A549 treated with ZK216348 at 1 μM for 4 hours (cell line): ENCODE results near the gene PP2D1. TPM values are rescaled to one million over a fixed set of nuclear protein-coding genes. Genes with fewer than 3 reads are reported as not detected.

ENCODE experiments used
- total RNA-seq: library from RNA; stranded (reverse); fragments of 200-300 nt; extraction: Qiagen RNA extraction; gene quantifications from 5 replicates; pipeline ENCODE4 v1.2.3, GENCODE V29; 2022; ENCODE audit warnings: low read depth

Gene PP2D1, protein sequence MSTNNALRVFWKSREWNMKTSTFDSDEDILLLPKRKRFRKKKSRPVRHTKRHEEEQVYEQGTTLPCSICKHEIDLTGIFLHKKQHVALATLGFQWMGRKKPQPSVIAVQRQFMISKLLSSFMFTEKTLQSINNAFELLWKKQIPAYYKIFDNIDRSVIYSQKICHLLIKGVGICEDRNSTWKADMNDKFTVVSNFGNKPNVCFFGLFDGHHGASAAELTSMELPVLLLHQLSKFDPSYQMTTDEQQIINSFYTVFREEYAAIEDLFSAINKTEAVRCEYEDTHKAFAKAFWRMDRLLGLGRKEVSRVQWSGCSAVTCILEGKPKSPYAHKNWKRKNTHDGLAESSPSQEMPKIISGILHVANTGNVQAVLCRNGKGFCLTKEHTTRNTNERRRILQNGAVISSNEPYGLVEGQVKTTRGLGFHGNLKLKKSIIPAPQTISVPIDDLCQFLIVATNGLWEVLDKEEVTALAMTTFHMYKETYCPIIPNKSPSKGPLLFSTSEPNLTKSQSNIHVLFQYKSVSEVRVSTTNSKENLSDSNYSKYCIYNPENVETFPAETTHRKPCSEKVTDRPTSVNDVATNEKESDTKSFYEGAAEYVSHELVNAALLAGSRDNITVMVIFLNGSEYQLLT
- not detected in 5 replicates for total RNA-seq

DNA sequence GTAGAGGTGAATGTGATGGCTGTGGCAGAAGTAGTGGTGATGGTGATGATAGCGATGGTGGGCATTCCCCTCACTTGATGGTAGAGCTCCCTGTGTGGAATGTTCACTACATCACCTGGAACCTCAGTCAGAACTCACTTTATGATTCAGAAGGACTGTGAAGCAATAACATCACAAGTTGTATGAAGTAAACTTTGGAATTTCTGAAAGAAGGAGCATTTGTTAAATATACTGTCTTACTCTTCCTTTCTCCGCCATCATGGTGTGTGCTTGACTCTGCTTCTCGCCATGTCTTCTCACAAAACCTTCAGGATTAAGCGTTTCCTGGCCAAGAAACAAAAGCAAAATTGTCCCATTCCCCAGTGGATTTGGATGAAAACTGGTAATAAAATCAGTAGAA, at the start of gene PP2D1:
PP2D1 (minus strand) TSS at position 101 of the 400 bp plus-strand sequence. CDS start 192 bp downstream, outside the sequence.

DNA sequence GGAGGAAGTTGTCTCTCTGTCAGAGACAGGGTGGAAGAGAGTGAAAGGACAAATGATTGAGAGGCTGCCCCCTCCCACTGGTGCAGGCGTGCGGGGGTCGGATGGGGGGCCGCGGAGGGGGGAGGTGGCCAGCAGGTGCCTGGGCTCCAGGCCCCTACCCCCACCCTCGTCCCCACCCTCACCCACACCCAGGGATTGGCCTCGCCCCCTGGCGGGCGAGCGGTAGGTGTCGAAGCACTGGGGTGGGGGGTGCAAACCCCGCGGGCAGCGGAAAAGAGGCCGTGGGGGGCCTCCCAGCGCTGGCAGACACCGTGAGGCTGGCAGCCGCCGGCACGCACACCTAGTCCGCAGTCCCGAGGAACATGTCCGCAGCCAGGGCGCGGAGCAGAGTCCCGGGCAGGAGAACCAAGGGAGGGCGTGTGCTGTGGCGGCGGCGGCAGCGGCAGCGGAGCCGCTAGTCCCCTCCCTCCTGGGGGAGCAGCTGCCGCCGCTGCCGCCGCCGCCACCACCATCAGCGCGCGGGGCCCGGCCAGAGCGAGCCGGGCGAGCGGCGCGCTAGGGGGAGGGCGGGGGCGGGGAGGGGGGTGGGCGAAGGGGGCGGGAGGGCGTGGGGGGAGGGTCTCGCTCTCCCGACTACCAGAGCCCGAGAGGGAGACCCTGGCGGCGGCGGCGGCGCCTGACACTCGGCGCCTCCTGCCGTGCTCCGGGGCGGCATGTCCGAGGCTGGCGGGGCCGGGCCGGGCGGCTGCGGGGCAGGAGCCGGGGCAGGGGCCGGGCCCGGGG, 27.9 kb upstream of the PP2D1 start, which contains the start of gene KAT2B:
KAT2B (plus strand) TSS at position 682 of the 783 bp plus-strand sequence; CDS start at position 714, 32 bp downstream.

DNA sequence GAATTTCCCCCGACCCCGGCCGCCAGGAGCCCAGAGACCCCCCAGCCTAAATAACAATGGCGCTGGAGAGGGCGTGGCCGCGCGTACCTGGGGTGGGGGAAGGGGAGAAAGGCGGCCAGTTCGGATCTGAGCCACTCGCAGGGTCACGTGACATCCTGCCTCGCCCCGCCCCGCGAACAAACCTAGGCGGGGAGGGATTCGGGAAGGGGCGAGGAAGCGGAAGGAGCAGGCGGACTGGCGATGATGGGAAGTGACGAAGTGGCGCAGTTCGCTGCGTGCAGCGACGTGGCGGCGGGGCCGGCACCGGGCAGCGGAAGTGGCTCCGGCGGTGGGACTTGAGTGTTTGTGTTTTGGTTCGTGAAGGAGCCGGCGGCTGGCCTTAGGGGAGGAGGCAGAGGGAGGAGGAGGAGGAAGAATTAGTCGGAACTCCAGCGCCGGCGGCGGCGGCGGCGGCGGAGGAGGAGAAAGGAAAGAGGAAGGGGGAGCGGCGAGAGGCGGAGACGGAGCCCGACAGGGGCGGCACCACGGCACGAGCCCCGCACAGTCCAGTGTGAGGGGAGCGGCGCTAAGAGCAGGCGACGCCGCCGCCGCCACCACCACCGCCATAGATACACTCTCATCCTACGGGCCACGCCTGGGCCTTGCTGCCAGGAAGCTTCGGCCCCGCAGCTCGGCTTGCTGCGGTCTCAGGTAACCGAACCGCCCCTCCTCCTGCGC, 65.1 kb downstream of the PP2D1 start, which contains the start of gene RAB5A:
RAB5A (plus strand) TSS at position 266 of the 717 bp plus-strand sequence. CDS start 3,802 bp downstream, outside the sequence.

Other genes with a start within 250 kb of the PP2D1 start
- 0.53 to 1.6 TPM (median 0.75 TPM) in 5 replicates for gene EFHB, start 78.0 kb downstream of the PP2D1 start, total RNA-seq
- 35.0 to 88.7 TPM (median 45.7 TPM) in 5 replicates for gene RAB5A, start 65.2 kb downstream of the PP2D1 start, total RNA-seq
- gene KAT2B, start 28.2 kb upstream of the PP2D1 start, total RNA-seq, result 6.3 to 7.0 TPM (median 6.5 TPM) in 5 replicates
- 10.4 to 24.2 TPM (median 14.2 TPM) in 5 replicates for gene SGO1, start 173.9 kb upstream of the PP2D1 start, total RNA-seq